ENCODE results near the gene CKAP2L.

The CKAP2L gene

GRCh38 chr2:112787294-112787693, 22.9 kb upstream of the CKAP2L start:
- DNase-seq (ENCODE audit: low spot score in 2 of 2) = no peak
- peaks cover 22% of the 10 kb centered on the region for H3K4me1 ChIP-seq
- no peak overlapping the region for H3K4me3 ChIP-seq
- H3K27me3 ChIP-seq (ENCODE audit: low read depth) = no peaks in the 10 kb centered on the region
- in situ Hi-C loops (cut with MboI; ENCODE audit: low sequenced_read_pairs) = no loop called here
- no peaks in the 10 kb centered on the region for H3K9me3 ChIP-seq
- no peaks in the 10 kb centered on the region for H3K36me3 ChIP-seq (replicated peaks)

DNA sequence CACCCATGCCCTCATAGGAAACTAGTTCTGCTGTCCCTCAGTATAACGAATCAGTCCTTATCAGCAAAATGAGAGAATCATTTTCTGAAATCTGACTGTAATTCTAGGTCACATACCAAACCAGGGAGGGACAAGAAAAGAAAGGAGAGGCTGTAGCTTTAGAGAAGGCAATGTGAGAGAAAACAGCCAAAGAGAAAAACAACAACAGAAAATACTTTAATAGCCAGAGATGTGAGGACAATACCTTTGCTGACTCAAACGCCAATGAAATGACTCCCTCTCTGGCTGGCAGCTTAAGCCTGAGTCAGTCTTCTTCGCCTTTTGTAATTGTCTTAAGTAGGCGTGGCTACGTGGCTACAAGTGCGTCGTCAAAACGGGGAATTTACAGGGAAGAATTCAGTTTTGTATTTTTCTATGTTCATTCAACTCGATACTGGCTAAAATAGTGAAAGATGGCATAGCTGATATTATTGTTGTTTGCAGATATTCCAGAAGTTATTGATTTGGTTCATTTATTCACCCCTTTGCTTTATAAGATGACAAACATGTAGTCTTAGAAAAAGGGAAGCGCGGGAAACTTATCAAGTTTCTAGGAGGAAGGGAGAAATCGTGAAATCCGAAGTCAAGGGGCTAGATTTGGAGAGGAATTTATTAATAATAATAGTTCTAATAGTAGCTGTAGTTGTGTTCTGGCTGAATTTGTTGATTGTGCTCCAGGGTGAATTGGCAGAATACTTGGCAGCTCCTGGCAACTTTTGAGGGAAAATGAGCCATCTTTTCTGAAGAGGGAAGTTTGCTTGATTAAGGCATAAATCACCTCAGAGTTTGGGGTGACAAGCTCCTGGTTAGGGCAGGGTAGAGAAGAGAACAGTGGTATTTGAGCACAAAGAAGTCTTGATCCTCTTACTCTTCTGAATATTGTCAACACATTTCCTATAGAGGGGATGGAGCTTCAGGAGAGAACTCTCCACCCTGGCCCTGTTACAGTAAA, 20.1 kb upstream of the CKAP2L start, which contains the start of gene IL1A:
IL1A (minus strand) TSS at position 295 of the 991 bp plus-strand sequence. CDS start 723 bp downstream, outside the sequence.
- Histone ChIP-seq H3K36me3 (replicated peaks) (no peaks in the 10 kb centered on the region), H3K4me1 (peaks cover 10% of the 10 kb centered on the region), H3K27me3 (ENCODE audit: low read depth) (no peaks in the 10 kb centered on the region), H3K4me3 (no peak within 1 kb of the TSS), H3K9me3 (no peaks in the 10 kb centered on the region)
- in situ Hi-C loops (cut with MboI; ENCODE audit: low sequenced_read_pairs) = no loop called here
- DNase-seq (ENCODE audit: low spot score in 2 of 2) = peak; percentile 63 to 75

GRCh38 chr2:112783187-112783714, 18.8 kb upstream of the CKAP2L start:
- no peaks in the 10 kb centered on the region for H3K9me3 ChIP-seq
- peaks cover 10% of the 10 kb centered on the region for H3K4me1 ChIP-seq
- DNase-seq (ENCODE audit: low spot score in 2 of 2) = no peak
- in situ Hi-C loops (cut with MboI; ENCODE audit: low sequenced_read_pairs) = no loop called here
- no peaks in the 10 kb centered on the region for H3K27me3 ChIP-seq (ENCODE audit: low read depth)
- H3K4me3 ChIP-seq = no peak overlapping the region
- no peaks in the 10 kb centered on the region for H3K36me3 ChIP-seq (replicated peaks)

DNA sequence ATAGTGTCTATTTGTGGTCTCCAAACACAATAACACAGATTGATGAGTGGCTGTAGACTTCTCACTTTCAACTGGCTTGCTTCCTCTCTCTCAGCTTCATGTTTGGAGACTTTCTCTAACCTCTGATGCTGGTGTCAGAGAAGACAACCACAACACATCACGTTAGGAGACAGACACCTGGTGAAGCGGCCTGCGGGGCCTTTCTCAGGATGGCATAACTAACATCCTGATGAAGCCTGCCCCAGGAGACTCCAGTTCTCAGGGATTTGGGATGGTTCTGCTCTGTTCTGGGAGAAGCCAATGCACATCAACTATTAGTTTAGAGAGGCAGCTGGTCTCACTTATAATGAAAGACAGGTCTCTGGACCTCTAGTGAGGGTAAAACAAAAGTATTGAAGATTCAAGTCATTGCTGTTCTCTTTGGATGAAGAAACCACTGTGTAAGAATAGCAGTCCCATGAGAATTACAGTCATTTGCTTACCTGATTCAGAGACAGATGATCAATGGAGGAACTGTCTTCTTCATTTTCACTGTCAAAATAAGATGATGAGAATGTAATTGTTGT, 17.9 kb upstream of the CKAP2L start:
- H3K9me3 ChIP-seq = no peaks in the 10 kb centered on the region
- H3K4me1 ChIP-seq = peaks cover 10% of the 10 kb centered on the region
- H3K36me3 ChIP-seq (replicated peaks) = no peaks in the 10 kb centered on the region
- no peaks in the 10 kb centered on the region for H3K27me3 ChIP-seq (ENCODE audit: low read depth)
- DNase-seq (ENCODE audit: low spot score in 2 of 2) = no peak
- in situ Hi-C loops (cut with MboI; ENCODE audit: low sequenced_read_pairs) = no loop called here
- no peak overlapping the region for H3K4me3 ChIP-seq

DNA sequence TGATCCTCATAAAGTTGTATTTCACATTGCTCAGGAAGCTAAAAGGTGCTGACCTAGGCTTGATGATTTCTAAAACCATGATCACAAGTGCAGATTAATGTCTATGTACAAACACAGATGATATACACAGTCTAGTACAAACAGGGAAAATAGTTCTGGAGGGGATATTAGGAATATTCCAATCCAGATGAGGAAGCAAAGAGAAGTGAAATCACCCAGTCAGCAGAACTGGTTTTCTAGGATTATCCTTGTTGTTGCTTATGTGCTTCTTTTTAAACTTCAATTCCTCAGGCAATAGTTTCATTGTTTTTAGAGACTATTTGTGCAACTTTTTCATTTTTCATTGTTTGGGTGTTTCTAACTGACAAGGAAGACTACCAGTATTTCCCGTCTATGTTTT, 15.2 kb upstream of the CKAP2L start:
- no peak for DNase-seq (ENCODE audit: low spot score in 2 of 2)
- Histone ChIP-seq H3K4me1 (peaks cover 10% of the 10 kb centered on the region), H3K9me3 (no peaks in the 10 kb centered on the region), H3K27me3 (ENCODE audit: low read depth) (no peaks in the 10 kb centered on the region), H3K4me3 (no peak overlapping the region), H3K36me3 (replicated peaks) (no peaks in the 10 kb centered on the region)
- in situ Hi-C loops (cut with MboI; ENCODE audit: low sequenced_read_pairs) = no loop called here

GRCh38 chr2:112777036-112777435, 12.6 kb upstream of the CKAP2L start:
- no peaks in the 10 kb centered on the region for H3K27me3 ChIP-seq (ENCODE audit: low read depth)
- no peaks in the 10 kb centered on the region for H3K9me3 ChIP-seq
- no peak overlapping the region for H3K4me3 ChIP-seq
- no peak for DNase-seq (ENCODE audit: low spot score in 2 of 2)
- in situ Hi-C loops (cut with MboI; ENCODE audit: low sequenced_read_pairs) = no loop called here
- H3K36me3 ChIP-seq (replicated peaks) = no peaks in the 10 kb centered on the region
- H3K4me1 ChIP-seq = no peaks in the 10 kb centered on the region

DNA sequence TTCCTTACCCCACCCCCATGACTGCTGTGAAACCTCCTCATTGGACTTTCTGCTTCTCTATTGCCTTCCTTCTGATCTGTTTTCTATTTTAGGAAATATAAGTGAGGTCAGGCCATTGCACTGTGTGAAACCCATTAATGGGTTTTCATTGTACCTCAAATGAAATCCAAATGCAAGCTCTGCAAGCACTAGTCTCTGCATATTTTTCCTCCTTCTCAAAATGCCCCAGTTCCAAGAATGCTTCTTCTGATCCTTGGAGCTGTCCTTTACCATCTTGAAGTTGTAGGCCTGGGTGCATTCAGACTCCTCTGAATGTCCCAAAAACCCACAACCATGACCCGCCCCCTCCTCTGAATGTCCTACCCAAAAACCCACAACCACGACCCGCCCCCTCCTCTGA, 11.7 kb upstream of the CKAP2L start:
- Histone ChIP-seq H3K9me3 (no peaks in the 10 kb centered on the region), H3K4me3 (no peak overlapping the region), H3K36me3 (replicated peaks) (no peaks in the 10 kb centered on the region), H3K27me3 (ENCODE audit: low read depth) (no peaks in the 10 kb centered on the region), H3K4me1 (no peaks in the 10 kb centered on the region)
- in situ Hi-C loops (cut with MboI; ENCODE audit: low sequenced_read_pairs) = no loop called here
- DNase-seq (ENCODE audit: low spot score in 2 of 2) = no peak

DNA sequence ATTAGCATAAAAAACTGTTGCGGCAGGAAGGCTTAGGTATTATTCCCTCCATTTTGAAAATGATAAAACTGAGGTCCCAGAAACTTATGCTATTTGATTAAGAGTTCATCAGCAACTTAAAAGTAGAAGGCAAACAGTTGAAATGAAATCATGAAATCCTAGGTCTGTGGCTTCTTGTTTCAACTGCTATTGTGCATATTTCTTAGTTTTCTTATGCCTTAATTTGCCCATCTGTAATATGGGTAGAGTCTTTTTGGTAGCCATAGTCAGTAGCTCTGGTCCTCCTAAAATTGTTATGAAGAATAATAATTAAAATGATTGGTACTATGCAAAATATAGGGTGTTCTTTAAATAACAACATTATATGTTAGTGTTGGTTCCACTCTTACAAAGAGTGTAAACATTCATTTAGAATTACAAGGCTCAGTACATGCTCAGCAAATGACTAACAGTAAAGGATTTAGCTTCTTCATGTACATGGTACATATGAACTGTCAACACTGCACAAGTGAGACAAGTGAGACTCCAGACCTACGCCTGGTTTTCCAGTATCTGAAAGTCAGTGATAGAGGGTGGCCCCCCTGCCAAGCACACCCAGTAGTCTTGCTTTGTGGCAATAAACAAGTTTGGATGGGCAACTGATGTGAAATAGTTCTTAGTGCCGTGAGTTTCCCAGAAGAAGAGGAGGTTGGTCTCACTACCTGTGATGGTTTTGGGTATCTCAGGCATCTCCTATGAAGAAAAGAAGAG, 10.3 kb upstream of the CKAP2L start:
- in situ Hi-C loops (cut with MboI; ENCODE audit: low sequenced_read_pairs) = no loop called here
- H3K4me1 ChIP-seq = no peaks in the 10 kb centered on the region
- no peaks in the 10 kb centered on the region for H3K9me3 ChIP-seq
- no peak for DNase-seq (ENCODE audit: low spot score in 2 of 2)
- no peaks in the 10 kb centered on the region for H3K36me3 ChIP-seq (replicated peaks)
- no peaks in the 10 kb centered on the region for H3K27me3 ChIP-seq (ENCODE audit: low read depth)
- no peak overlapping the region for H3K4me3 ChIP-seq

DNA sequence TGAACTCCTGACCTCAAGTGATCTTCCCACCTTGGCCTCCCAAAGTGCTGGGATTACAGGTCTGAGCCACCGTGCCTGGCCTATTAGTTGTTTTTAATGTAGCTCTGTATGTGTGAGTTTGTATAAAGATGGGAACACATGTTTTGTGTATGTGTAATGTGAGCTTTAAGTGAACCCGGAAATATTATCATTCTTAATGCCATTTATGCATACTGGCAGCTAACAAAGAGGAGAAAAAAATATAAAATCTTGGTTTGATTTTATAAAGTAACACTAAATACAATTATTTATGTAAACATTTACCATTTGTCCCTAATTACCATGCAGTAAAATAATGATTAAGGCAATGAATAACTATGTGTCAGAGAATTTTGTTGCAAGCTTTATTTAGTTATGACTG, 9.1 kb upstream of the CKAP2L start:
- Histone ChIP-seq H3K27me3 (ENCODE audit: low read depth) (no peaks in the 10 kb centered on the region), H3K4me1 (no peaks in the 10 kb centered on the region), H3K4me3 (no peak overlapping the region), H3K36me3 (replicated peaks) (no peaks in the 10 kb centered on the region), H3K9me3 (no peaks in the 10 kb centered on the region)
- no peak for DNase-seq (ENCODE audit: low spot score in 2 of 2)
- in situ Hi-C loops (cut with MboI; ENCODE audit: low sequenced_read_pairs) = no loop called here

- in situ Hi-C loops (cut with MboI; ENCODE audit: low sequenced_read_pairs) = no loop called here
These were observed 8.6 kb upstream of the CKAP2L start for GRCh38 chr2:112772911-112773475.

DNA sequence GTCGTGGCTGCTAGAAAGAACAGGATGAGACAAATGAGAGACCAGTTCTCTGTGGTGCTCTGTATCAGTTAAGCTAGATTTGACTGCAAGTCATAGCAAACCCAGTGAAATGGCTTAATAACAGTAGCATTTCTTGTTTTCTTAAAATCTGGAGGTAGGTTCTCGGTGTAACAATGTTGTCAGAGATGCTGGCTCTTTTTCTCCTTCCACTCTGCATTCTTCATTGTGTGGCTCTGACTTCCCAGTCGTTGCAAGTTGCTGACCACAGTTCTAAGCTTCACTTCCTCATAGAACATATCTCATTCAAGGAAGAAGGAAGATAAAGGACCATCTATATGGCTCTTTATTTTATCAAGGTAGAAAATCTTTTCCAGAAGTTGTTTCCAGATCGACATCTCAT, 7.9 kb upstream of the CKAP2L start:
- no peaks in the 10 kb centered on the region for H3K27me3 ChIP-seq (ENCODE audit: low read depth)
- in situ Hi-C loops (cut with MboI; ENCODE audit: low sequenced_read_pairs) = no loop called here
- no peak overlapping the region for H3K4me3 ChIP-seq
- no peak for DNase-seq (ENCODE audit: low spot score in 2 of 2)
- no peaks in the 10 kb centered on the region for H3K36me3 ChIP-seq (replicated peaks)
- no peaks in the 10 kb centered on the region for H3K9me3 ChIP-seq
- no peaks in the 10 kb centered on the region; the same call in 1 of the 2 replicates for H3K4me1 ChIP-seq

More at GRCh38 chr2:112772911-112773475, 8.6 kb upstream of the CKAP2L start:
- Histone ChIP-seq H3K9me3 (no peaks in the 10 kb centered on the region), H3K4me3 (no peak overlapping the region), H3K27me3 (ENCODE audit: low read depth) (no peaks in the 10 kb centered on the region), H3K36me3 (replicated peaks) (no peaks in the 10 kb centered on the region), H3K4me1 (no peaks in the 10 kb centered on the region; the same call in 1 of the 2 replicates)
- DNase-seq (ENCODE audit: low spot score in 2 of 2) = no peak

DNA sequence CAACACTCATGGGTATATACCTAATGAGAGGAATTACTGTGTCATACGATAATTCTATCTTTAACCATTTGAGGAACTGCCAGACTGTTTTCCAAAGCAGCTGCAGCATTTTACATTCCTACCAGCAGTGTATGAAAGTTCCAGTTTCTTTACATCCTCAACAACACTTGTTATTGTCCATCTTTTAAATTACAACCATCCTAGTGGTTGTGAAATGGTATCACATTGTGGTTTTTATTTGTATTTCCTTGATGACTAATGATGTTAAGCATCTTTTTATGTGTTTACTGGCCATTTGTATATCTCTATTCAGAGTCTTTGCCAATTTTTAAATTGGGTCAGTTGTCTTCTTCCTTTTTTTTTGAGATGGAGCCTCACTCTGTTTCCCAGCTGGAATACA, 4.0 kb upstream of the CKAP2L start:
- Histone ChIP-seq H3K27me3 (ENCODE audit: low read depth) (no peaks in the 10 kb centered on the region), H3K9me3 (no peaks in the 10 kb centered on the region), H3K36me3 (replicated peaks) (no peaks in the 10 kb centered on the region), H3K4me1 (peaks cover 5% of the 10 kb centered on the region), H3K4me3 (no peak overlapping the region)
- in situ Hi-C loops (cut with MboI; ENCODE audit: low sequenced_read_pairs) = no loop called here
- no peak for DNase-seq (ENCODE audit: low spot score in 2 of 2)

DNA sequence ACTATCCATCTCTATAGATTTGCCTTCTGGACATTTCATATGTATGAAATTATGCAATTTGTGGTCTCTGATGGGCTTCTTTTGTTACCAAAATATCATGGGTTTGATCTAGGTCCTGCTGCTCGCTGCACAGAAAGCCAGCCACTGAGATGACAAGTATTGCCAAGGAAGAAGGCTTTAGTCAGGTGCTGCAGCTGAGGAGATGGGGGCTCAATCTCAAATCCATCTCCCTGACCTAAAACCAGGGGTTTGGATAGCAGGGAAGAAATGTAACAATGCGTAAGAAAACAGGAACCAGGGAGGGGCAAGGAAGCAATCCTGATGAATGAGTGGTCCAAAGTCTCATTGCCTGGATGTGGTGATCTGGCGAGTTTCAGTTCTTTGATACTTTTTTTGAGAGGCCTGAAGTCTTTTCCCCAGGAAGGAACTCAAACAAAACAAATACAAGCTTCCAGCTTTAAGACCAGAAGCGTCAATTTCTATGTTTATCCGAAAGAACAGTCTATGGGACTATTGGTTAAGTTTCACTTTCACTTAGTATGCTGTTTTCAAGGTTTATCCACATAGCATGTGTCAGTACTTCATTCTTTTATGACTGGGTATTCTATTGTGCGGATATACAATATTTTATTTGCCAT, 3.4 kb upstream of the CKAP2L start:
- no peak for DNase-seq (ENCODE audit: low spot score in 2 of 2)
- in situ Hi-C loops (cut with MboI; ENCODE audit: low sequenced_read_pairs) = no loop called here

More for the DNA sequence above, 3.4 kb upstream of the CKAP2L start:
- Histone ChIP-seq H3K4me1 (peaks cover 10% of the 10 kb centered on the region), H3K27me3 (ENCODE audit: low read depth) (no peaks in the 10 kb centered on the region), H3K36me3 (replicated peaks) (no peaks in the 10 kb centered on the region), H3K9me3 (no peaks in the 10 kb centered on the region), H3K4me3 (no peak overlapping the region)
